ENCODE measurements around the gene PDIK1L. TPM values are rescaled to one million over a fixed set of nuclear protein-coding genes. Genes with fewer than 3 reads are reported as not detected.
A peak's percentile ranks its signal among the peaks of the same experiment; 100 is the strongest.

PDIK1L gene
- total and polyA plus RNA-seq, 9 of the 15 experiments (the other 6 are each of a cell fraction or from before 2014, with no cell fraction given) = 12.8 to 30.2 (median 21.5) TPM

- TF ChIP-seq, protein P1, sequence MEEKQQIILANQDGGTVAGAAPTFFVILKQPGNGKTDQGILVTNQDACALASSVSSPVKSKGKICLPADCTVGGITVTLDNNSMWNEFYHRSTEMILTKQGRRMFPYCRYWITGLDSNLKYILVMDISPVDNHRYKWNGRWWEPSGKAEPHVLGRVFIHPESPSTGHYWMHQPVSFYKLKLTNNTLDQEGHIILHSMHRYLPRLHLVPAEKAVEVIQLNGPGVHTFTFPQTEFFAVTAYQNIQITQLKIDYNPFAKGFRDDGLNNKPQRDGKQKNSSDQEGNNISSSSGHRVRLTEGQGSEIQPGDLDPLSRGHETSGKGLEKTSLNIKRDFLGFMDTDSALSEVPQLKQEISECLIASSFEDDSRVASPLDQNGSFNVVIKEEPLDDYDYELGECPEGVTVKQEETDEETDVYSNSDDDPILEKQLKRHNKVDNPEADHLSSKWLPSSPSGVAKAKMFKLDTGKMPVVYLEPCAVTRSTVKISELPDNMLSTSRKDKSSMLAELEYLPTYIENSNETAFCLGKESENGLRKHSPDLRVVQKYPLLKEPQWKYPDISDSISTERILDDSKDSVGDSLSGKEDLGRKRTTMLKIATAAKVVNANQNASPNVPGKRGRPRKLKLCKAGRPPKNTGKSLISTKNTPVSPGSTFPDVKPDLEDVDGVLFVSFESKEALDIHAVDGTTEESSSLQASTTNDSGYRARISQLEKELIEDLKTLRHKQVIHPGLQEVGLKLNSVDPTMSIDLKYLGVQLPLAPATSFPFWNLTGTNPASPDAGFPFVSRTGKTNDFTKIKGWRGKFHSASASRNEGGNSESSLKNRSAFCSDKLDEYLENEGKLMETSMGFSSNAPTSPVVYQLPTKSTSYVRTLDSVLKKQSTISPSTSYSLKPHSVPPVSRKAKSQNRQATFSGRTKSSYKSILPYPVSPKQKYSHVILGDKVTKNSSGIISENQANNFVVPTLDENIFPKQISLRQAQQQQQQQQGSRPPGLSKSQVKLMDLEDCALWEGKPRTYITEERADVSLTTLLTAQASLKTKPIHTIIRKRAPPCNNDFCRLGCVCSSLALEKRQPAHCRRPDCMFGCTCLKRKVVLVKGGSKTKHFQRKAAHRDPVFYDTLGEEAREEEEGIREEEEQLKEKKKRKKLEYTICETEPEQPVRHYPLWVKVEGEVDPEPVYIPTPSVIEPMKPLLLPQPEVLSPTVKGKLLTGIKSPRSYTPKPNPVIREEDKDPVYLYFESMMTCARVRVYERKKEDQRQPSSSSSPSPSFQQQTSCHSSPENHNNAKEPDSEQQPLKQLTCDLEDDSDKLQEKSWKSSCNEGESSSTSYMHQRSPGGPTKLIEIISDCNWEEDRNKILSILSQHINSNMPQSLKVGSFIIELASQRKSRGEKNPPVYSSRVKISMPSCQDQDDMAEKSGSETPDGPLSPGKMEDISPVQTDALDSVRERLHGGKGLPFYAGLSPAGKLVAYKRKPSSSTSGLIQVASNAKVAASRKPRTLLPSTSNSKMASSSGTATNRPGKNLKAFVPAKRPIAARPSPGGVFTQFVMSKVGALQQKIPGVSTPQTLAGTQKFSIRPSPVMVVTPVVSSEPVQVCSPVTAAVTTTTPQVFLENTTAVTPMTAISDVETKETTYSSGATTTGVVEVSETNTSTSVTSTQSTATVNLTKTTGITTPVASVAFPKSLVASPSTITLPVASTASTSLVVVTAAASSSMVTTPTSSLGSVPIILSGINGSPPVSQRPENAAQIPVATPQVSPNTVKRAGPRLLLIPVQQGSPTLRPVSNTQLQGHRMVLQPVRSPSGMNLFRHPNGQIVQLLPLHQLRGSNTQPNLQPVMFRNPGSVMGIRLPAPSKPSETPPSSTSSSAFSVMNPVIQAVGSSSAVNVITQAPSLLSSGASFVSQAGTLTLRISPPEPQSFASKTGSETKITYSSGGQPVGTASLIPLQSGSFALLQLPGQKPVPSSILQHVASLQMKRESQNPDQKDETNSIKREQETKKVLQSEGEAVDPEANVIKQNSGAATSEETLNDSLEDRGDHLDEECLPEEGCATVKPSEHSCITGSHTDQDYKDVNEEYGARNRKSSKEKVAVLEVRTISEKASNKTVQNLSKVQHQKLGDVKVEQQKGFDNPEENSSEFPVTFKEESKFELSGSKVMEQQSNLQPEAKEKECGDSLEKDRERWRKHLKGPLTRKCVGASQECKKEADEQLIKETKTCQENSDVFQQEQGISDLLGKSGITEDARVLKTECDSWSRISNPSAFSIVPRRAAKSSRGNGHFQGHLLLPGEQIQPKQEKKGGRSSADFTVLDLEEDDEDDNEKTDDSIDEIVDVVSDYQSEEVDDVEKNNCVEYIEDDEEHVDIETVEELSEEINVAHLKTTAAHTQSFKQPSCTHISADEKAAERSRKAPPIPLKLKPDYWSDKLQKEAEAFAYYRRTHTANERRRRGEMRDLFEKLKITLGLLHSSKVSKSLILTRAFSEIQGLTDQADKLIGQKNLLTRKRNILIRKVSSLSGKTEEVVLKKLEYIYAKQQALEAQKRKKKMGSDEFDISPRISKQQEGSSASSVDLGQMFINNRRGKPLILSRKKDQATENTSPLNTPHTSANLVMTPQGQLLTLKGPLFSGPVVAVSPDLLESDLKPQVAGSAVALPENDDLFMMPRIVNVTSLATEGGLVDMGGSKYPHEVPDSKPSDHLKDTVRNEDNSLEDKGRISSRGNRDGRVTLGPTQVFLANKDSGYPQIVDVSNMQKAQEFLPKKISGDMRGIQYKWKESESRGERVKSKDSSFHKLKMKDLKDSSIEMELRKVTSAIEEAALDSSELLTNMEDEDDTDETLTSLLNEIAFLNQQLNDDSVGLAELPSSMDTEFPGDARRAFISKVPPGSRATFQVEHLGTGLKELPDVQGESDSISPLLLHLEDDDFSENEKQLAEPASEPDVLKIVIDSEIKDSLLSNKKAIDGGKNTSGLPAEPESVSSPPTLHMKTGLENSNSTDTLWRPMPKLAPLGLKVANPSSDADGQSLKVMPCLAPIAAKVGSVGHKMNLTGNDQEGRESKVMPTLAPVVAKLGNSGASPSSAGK (IDR thresholded peaks at IDR 0.05) = peak; percentile 64; the same call in 1 of the 2 replicates
- TF ChIP-seq MEF2A (IDR thresholded peaks at IDR 0.05; ENCODE audit: control insufficient read depth, low read depth, low read length) (no peak), MAFF (IDR thresholded peaks at IDR 0.05; ENCODE audit: low read length) (peak; percentile 35; the same call in 1 of the 2 replicates), TRIM28 (IDR thresholded peaks at IDR 0.05) (0 out of 2 replicates have a peak, but pooled peaks have one; percentile 10), HINFP (tag; conservative IDR thresholded peaks at IDR 0.05; ENCODE audit: low read depth) (0 out of 2 replicates have a peak, but pooled peaks have one; percentile 42)
Observed at GRCh38 chr1:26122988-26123973, 11.7 kb downstream of the PDIK1L start (continued).
